H1 (cell line): ENCODE data around the gene CEP126. TPM values are rescaled to one million over a fixed set of nuclear protein-coding genes. Genes with fewer than 3 reads are reported as not detected.

Source experiments
- CHD1 ChIP-seq: IDR thresholded peaks from 2 replicates; pipeline ENCODE4 v1.6.1; 2012; ENCODE audit warnings: low read depth, low read length, improper control_type of control experiment
- EGR1 ChIP-seq: IDR thresholded peaks from 2 replicates; pipeline ENCODE4 v1.6.1; 2011; ENCODE audit warnings: low read depth, low read length, borderline replicate concordance
- JUN ChIP-seq: IDR thresholded peaks from 2 replicates; pipeline ENCODE4 v1.6.1; 2011; ENCODE audit warnings: low read depth, mild to moderate bottlenecking, improper control_type of control experiment, low read length
- JUND ChIP-seq: IDR thresholded peaks from 2 replicates; pipeline ENCODE4 v1.6.1; 2011; ENCODE audit warnings: mild to moderate bottlenecking, improper control_type of control experiment, low read length
- KDM1A ChIP-seq: fragments of 200-600, 300-600 bp; sonication (generic); IDR thresholded peaks from 2 replicates; pipeline ENCODE4 v1.7.1; 2016; ENCODE audit warnings: mild to moderate bottlenecking, low read length, borderline replicate concordance
- POLR2AphosphoS5 ChIP-seq: IDR thresholded peaks from 2 replicates; pipeline ENCODE4 v1.6.1; 2011; ENCODE audit warnings: low read depth, low read length
- SP2 ChIP-seq: IDR thresholded peaks from 2 replicates; pipeline ENCODE4 v1.6.1; 2012; ENCODE audit warnings: mild to moderate bottlenecking, low read length, inconsistent platforms
- TAF7 ChIP-seq: optimal IDR thresholded peaks from 2 replicates; pipeline ENCODE3; 2011; ENCODE audit warnings: low read depth, mild to moderate bottlenecking, inconsistent platforms, low read length, moderate library complexity, borderline replicate concordance
- polyA plus RNA-seq, 7 experiments: library from polyadenylated mRNA; depleted of rRNA in 3 of 7; stranded (reverse) in 5 of 7; unstranded in 2 of 7; fragments of >200 nt in 5 of 7; fragments of 200-250 nt in 2 of 7; gene quantifications; 1 replicate in 5 of 7; 2 replicates in 1 of 7; 4 replicates in 1 of 7; pipeline versions ENCODE4 v1.2.1 to v1.2.3, GENCODE V29; 2011 to 2013; ENCODE audit warnings: missing spikeins in 2 of 7, mixed read lengths in 2 of 7
- total RNA-seq: library from RNA; stranded (reverse); fragmentation: NEBNext Ultra II Directional; extraction: Animal tissue kit (Norgen Biotek cat#: 25700); gene quantifications from 2 replicates; pipeline ENCODE4 v1.2.1, GENCODE V29; 2021

CEP126 gene
- total and polyA plus RNA-seq, 2 of the 8 experiments (the other 6 are each of a cell fraction or from before 2014, with no cell fraction given) = 0.76 to 1.9 TPM

- TF ChIP-seq SP2 (no peak), KDM1A (no peak), EGR1 (no peak), POLR2AphosphoS5 (no peak), CHD1 (no peak), TAF7 (no peak), JUN (no peak), JUND (no peak)
Observed at GRCh38 chr11:101916422-101916821, 1.6 kb downstream of the CEP126 start, which contains the start of gene ANGPTL5 (continued).
